Uterine smooth muscle cell (primary cell): Measurements from ENCODE around the gene FOLR1. TPM values are rescaled to one million over a fixed set of nuclear protein-coding genes. Genes with fewer than 3 reads are reported as not detected.

Experiments used
- total RNA-seq: library from RNA; depleted of rRNA; stranded (reverse); fragments of >200 nt; gene quantifications from 2 replicates; pipeline ENCODE4 v1.2.3, GENCODE V29; 2014

The FOLR1 gene
- total RNA-seq, result 0.12 TPM in 1 of 2 replicates, not detected in the other

GRCh38 chr11:72191961-72192381 lies at the start of gene FOLR1:
TSS of gene FOLR1 (plus strand) at chr11:72192140. CDS start at chr11:72192174, 34 bp downstream.

GRCh38 chr11:72216638-72217037 lies 24.7 kb downstream of the FOLR1 start, which contains the start of gene FOLR2:
TSS of gene FOLR2 (plus strand) at chr11:72216794. CDS start at chr11:72218585, 1,791 bp downstream.

GRCh38 chr11:72224564-72225410 lies 32.8 kb downstream of the FOLR1 start, which contains the start of gene INPPL1:
TSS of gene INPPL1 (plus strand) at chr11:72224767. CDS start at chr11:72224985, 218 bp downstream.

GRCh38 chr11:72244060-72244360 lies 52.1 kb downstream of the FOLR1 start, which contains the start of gene PHOX2A:
TSS of gene PHOX2A (minus strand) at chr11:72244176. CDS start at chr11:72244004, 172 bp downstream.

Other genes with a start within 250 kb of the FOLR1 start
- gene IL18BP, start 193.2 kb upstream of the FOLR1 start, total RNA-seq, result 1.9 and 2.0 TPM in 2 replicates
- 170 and 206 TPM in 2 replicates for gene NUMA1, start 111.6 kb upstream of the FOLR1 start, total RNA-seq
- 2.5 and 5.3 TPM in 2 replicates for gene LRRC51, start 111.3 kb upstream of the FOLR1 start, total RNA-seq
- 105 and 127 TPM in 2 replicates for gene LAMTOR1, start 88.8 kb upstream of the FOLR1 start, total RNA-seq
- gene TOMT, start 86.2 kb upstream of the FOLR1 start, total RNA-seq, result not detected in 2 replicates
- gene ANAPC15, start 79.4 kb upstream of the FOLR1 start, total RNA-seq, result 29.9 and 49.2 TPM in 2 replicates
- gene FOLR3, start 56.4 kb upstream of the FOLR1 start, total RNA-seq, result 3.8 and 11.1 TPM in 2 replicates
- gene FOLR2, start 24.7 kb downstream of the FOLR1 start, total RNA-seq, result not detected in 2 replicates
- 58.9 and 83.4 TPM in 2 replicates for gene INPPL1, start 32.6 kb downstream of the FOLR1 start, total RNA-seq
- not detected in 2 replicates for gene PHOX2A, start 52.0 kb downstream of the FOLR1 start, total RNA-seq
- 44.5 and 69.4 TPM in 2 replicates for gene CLPB, start 242.4 kb downstream of the FOLR1 start, total RNA-seq